Skeletal muscle cell (primary cell): ENCODE results near the gene ICAM1.

Experiments used
- DNase-seq: peaks from one replicate; pipeline ENCODE4 v3.0.0-alpha.2; 2010; ENCODE audit warnings: low read depth
- H3K4me3 ChIP-seq: 2 replicates; pipeline ENCODE4 v1.5.1; 2011; ENCODE audit warnings: low read depth, mild to moderate bottlenecking, control low read depth, low read length, moderate library complexity

ICAM1 gene

GRCh38 chr19:10317045-10317856 lies 46.3 kb downstream of the ICAM1 start:
- no peak for DNase-seq
- no peak overlapping the region for H3K4me3 ChIP-seq

DNA sequence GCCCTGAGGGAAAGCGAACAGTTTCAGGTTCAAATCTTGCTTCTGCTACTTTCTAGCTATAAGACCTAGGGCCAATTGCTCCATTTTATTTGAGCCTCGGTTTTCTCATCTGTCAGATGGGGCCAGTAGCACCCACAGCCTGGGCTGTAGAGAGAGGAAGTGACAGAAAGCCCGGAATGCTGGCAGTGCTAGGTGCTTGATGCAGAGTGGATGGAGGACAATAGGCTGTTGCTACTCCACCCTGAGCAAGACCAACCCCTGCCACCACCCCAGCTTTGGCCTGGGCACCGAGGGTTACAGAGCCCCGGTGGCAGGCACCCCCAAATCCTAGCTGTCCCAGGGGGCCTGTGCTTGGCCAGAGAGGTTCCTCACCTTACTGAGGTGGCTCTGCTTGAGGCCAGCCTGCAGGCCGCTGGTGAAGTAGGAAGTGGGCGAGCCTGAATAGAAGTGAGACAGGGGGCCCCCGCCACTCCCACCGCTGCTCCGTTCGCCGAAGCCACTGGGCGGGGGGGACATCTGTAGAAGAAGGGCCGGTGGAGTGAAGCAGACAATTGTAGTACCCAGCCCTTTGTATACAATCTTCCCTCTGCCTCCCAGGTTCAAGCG lies 47.0 kb downstream of the ICAM1 start:
- no peak for DNase-seq
- H3K4me3 ChIP-seq = no peak overlapping the region

- H3K4me3 ChIP-seq = no peak overlapping the region
- DNase-seq = no peak
Observed at GRCh38 chr19:10318807-10319682, 48.1 kb downstream of the ICAM1 start.

- H3K4me3 ChIP-seq = no peak overlapping the region
- no peak for DNase-seq
Observed at GRCh38 chr19:10320602-10321416, 49.9 kb downstream of the ICAM1 start.

GRCh38 chr19:10321417-10321797 lies 50.5 kb downstream of the ICAM1 start:
- H3K4me3 ChIP-seq = no peak overlapping the region
- DNase-seq = no peak

- DNase-seq = no peak
- H3K4me3 ChIP-seq = no peak overlapping the region
Observed at GRCh38 chr19:10321874-10322835, 51.2 kb downstream of the ICAM1 start.

DNA sequence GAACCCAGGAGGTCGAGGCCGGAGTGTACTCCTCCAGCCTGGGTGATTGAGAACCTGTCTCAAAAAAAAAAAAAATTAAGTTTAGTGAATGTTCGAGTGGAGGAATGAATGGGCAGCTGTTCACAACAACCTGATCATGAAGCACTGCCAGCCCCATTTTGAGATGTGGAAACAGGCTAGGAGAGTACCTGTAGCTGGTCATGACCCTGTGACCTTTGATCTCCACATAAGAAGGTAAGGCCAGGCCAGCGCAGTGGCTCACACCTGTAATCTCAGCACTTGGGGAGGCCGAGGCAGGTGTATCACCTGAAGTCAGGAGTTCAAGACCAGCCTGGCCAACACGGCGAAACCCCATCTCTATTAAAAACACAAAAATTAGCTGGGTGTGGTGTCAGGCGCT lies 54.8 kb downstream of the ICAM1 start:
- H3K4me3 ChIP-seq = no peak overlapping the region
- no peak for DNase-seq

- no peak overlapping the region for H3K4me3 ChIP-seq
- no peak for DNase-seq
Observed at GRCh38 chr19:10327793-10328192, 56.9 kb downstream of the ICAM1 start.

- no peak overlapping the region for H3K4me3 ChIP-seq
- no peak for DNase-seq
Observed at GRCh38 chr19:10328558-10329429, 57.9 kb downstream of the ICAM1 start.

DNA sequence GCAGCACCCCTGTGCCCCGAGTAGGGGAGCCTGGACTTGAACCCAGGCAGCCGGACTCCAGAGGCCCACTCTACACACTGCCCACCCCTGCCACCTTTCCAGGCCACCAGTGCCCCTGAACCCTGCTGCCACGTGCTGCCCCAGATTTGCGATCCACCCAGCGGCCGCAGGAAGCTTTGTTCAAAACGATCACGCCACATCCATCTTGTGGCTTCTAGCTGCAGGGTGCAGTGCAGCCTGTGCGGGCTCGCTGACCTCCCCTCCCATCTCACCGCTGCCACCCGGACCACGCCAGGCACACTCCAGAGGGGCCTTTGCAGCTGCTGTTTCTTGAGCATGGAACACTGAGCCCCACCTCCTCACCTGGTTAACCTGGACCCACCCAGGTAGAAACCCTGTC lies 58.6 kb downstream of the ICAM1 start:
- no peak for DNase-seq
- no peak overlapping the region for H3K4me3 ChIP-seq

DNA sequence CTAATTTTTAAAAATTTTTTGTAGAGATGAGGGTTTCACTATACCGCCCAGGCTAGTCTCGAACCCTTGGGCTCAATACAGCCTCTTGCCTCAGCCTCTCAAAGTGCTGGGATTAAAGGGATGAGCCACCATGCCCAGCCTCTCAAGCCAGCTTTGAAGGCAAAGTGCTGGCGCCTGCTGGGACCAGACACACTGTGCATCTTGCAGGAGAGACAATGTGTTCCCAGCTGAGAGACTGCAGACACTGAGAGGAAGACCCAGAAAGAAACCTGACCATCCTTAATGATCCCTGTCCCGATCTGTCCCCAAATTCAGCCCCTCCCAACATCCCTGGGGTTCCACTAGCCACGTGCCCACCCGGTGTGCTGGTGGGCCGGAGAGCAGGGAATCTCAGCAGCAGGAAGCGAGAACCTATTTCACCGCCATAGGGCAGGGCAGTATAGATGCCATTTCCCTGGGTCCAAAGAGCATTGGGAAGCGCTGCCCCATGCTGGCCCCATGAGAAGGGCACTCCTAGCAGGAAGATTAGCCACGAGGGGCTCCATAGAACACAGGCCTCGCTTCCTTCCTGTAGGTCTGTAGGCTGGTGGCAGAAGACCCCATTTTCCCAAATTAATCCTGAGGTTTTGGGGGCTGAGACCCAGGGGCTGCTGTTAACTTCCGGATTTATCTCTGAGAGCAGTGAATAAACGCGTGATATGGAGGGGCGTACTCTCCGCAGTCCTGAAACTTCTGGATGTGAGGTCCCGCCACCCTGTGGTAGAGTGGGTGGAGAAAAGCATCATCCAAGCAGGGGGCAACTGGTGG lies 61.4 kb downstream of the ICAM1 start:
- peak overlapping the region; percentile 80 for H3K4me3 ChIP-seq
- DNase-seq = no peak

GRCh38 chr19:10332965-10333757 lies 62.2 kb downstream of the ICAM1 start, which contains the start of gene RAVER1:
TSS of gene RAVER1 (minus strand) at chr19:10333529. CDS start at chr19:10333507, 22 bp downstream.
- peak within 1 kb of the TSS; percentile 80 for H3K4me3 ChIP-seq
- DNase-seq = peak; percentile 92

- peak overlapping the region; percentile 80 for H3K4me3 ChIP-seq
- no peak for DNase-seq
Observed at GRCh38 chr19:10333758-10334587, 63.1 kb downstream of the ICAM1 start.

GRCh38 chr19:10334588-10335351 lies 63.9 kb downstream of the ICAM1 start:
- H3K4me3 ChIP-seq = peak overlapping the region; percentile 80
- peak; percentile 85 for DNase-seq
